GM18519 (cell line): ENCODE results near the gene ARMS2.

Source experiments
- ATAC-seq: cut with Tn5 transposase; IDR thresholded peaks from one replicate; pipeline ENCODE4 v1.9.1; 2021; ENCODE audit warnings: mild to moderate bottlenecking, moderate library complexity; ENCODE audit not compliant: unreplicated experiment, low FRiP score

ARMS2 gene

DNA sequence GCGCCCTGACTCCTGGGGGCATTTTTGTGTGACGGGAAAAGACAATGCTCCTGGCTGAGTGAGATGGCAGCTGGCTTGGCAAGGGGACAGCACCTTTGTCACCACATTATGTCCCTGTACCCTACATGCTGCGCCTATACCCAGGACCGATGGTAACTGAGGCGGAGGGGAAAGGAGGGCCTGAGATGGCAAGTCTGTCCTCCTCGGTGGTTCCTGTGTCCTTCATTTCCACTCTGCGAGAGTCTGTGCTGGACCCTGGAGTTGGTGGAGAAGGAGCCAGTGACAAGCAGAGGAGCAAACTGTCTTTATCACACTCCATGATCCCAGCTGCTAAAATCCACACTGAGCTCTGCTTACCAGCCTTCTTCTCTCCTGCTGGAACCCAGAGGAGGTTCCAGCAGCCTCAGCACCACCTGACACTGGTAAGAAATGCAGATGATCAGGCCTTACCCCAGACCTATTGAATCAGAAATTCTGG, at the start of gene ARMS2:
Gene ARMS2 (plus strand): TSS at position 51 of the 478 bp plus-strand sequence. CDS start 75 bp downstream, at position 126.
- no peak for ATAC-seq

DNA sequence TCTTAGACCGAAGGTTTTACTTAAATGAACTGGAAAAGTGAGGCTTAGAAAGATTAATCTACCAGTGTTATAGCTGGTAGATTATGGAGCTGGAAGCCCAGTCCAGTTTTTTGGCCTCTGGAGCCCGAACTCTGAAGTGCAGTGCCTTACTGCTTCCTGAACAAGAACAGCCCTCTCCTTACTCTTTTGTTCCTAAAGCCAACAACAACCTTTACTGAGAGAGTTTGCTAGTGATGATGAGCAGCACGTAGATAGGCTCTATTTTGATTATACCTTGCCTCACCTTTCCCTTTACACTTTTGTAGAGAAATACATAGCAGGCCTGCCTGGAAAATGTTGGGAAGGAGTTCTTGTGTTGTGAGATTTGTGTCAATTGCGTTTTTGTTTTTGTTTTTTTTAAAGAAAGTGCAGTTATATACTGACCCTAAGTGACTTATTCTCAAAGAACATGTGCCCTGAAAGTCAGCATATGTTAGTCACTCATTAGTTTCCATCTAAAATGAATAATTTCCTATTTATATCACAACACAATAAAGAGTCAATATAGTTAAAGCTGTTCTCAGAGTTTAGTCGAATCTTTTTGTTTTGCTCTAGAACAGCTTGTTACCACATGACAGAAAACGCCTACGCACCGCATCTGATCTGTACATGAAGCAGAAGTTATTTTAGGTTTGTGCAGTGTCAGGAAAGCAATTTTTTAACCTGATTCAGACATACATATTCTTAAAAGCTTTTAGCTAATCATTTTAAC, 46.9 kb upstream of the ARMS2 start:
- no peak for ATAC-seq

GRCh38 chr10:122413327-122413726, 41.1 kb upstream of the ARMS2 start:
- no peak for ATAC-seq

- no peak for ATAC-seq
Observed at GRCh38 chr10:122417667-122418066, 36.8 kb upstream of the ARMS2 start.

DNA sequence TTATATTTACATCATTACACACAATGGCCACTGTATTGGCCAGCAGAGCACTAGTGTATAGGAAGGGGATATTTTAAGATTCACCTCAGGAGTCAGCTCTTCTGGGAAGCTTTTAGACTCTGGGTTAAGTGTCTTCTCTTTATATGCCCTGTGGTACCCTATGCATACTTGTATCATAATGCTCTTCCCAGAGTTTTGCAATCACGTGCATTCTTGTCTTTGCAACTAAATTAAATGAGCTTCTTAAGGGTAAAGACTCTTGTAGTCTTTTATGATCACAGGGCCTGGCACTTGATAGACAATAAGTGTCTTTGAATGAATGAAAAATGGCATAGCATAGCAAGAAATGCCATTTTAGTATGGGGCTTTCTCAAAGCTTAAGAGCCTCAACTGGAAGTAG, 35.4 kb upstream of the ARMS2 start:
- ATAC-seq: no peak

DNA sequence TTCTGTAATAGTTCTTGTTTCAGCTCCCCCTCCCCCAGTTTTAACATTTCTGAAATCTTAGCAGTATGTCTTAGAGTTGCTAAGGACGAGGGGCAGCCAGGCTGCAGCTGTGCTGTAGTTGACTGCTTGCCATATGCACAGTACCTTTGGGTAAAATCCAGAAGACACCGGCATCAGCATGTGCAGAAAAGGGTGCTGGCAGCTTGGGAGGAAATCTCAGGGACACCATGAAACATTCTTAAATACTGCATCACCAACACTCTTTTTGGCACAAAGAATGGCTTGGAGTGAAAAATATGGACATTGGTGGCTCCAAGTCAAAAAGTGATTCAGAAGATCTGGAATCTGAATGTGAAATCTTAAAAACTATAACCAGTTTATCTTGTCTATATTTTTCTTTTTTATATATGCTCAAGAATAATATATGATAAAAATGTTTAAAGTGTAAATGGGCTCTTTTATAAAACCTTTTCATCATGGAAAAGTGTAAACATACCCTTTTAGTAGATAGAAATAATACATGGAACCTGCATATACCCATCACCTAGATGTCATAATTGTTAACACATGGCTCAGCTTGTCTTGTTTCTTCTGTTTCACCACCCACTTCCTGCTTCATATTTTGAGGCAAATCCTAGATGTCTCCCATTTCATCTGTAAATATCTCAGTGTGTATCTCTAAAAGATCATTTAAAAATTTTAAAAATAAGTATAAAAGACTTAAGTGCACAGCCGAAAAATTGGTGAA, 34.4 kb upstream of the ARMS2 start:
- ATAC-seq: no peak

DNA sequence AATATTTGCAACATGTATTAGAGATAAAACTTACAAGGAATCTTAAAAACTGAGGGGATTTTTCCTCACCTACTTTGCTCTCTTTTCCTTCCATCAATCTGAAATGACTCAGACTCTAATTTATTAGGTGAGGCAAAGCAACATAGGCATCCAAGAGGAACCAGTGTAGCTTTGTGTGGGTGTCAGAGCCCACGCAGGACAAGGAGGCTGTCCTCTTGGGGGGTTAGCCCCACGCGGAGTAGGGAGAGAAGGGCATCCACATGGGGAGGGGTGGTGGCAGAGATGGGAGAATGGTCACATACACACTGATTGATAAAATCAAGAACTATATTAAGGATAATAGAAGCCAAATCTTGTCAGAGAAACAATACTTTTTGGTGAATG, 33.8 kb upstream of the ARMS2 start:
- no peak for ATAC-seq

DNA sequence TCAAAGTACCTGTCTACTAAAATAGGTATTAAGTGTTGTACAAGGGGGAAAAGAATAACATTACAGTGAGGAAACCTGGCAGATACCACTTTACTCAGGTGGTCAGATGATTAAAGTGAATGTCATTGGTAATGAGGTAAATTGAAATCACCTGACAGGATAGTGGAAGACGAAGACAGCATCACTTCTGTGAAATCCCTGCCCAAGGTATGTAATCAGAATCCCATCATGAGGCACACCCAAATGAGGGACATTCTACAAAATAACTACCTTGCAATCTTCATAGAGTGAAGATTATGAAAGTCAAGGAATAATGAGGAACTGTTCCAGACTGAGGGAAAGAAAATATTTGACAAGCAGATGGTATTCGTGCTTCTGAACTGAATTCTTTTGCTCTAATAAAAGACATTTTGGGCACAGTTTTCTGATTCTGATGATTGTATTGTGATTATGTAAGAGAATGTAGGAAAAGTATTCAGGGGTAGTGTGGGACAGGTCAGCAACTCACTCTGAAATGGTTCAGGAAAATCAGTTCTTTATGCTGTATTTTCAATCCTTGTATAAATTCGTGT, 33.3 kb upstream of the ARMS2 start:
- ATAC-seq: no peak

- ATAC-seq: no peak
Observed at GRCh38 chr10:122421742-122422141, 32.7 kb upstream of the ARMS2 start.

DNA sequence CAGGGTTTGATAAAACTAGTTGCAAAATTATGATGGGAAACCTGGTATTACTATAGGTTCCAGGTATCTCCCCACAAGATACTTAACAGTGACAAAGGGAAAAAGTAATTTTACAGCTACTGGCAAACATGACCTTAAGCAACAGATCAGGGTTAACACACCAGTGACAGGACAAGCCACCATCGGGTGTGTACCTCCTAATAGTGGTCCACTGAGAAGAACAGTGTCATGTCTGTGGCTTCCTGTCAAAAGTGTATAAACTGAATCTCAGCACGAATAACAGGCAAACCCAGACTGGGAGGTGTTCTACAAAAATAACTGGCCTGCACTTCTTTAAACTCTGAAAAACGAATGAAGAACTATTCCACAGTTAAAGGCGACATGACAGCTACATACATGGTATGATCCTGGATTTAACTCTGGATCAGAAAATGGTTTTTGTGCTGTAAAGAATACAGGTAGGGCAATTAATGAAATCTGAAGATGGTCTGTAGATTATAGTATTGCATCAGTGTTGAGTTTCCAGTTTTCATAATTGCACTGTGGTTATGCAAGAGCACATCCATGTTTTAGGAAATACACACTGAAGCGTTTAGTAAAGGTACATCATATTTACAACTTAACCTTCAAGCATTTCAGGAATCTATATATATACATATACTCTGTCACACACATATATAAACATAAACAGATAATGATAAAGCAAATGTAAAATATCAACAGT, 32.0 kb upstream of the ARMS2 start:
- no peak for ATAC-seq

GRCh38 chr10:122424059-122424458, 30.4 kb upstream of the ARMS2 start:
- no peak for ATAC-seq

GRCh38 chr10:122426829-122427228, 27.6 kb upstream of the ARMS2 start:
- no peak for ATAC-seq

GRCh38 chr10:122427280-122427679, 27.2 kb upstream of the ARMS2 start:
- ATAC-seq: no peak

DNA sequence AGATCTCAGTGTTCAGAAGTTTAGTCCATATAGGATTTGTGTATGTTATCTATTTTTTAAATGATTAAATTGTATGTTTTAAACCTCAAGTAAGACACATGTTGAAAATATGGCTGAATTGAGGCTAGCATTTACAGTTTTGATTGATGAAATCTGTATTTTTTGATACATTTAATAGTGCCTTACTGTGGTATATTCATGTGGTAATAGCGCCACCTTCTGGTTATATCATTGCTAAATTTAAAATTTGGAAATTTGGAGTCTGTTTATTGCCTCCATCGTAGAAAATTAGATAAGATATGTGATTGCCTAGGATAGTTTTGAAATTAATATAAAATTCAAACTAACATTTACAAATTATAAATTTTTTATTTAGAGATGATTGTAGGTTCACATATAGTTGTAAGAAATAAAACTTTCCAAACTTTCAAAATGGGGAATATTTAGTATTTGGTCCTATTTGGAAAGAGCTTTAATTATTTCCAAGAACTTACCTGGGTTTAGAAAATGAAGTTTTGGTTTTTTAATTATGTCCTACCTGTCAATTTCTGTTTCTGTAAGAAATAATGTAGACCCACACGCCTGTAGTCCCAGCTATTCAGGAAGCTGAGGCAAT, 19.1 kb upstream of the ARMS2 start:
- ATAC-seq: no peak

DNA sequence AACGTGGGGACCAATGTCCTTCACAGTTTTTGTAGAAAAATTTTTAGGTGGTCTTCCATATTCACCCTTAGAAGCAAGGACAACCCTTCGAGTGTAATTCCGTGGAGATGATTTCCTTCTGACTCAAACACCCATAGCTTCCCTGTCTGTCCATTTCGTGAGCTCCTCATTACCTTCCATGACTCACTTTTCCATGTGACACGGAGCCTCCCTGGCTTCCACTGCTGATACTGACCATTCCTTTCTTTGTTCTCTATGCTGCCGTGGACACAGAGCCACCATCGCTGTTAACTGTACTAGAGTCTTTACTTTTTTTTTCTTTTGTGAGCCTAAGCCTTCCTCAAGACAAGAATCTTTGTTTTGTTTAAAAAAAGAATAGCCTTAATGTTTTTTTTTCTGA, 12.5 kb upstream of the ARMS2 start:
- no peak for ATAC-seq

DNA sequence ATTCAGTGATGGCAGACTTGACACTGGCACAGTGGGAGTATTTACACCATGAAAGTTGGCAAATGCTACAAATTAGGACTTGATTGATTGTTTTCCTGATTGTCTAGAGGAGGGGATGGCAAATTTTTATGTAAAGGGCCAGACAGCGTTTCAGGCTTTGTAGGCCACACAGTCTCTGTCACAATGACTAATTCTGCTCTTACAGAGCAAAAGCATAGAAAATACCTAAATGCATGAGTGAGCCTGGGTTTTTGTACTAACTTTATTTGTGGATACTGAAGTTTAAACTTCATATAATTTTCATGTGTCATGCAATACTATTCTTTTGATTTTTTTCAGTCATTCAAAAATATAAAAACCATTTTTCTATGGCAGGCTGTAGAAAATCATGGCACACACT, 9.0 kb upstream of the ARMS2 start:
- ATAC-seq: no peak

DNA sequence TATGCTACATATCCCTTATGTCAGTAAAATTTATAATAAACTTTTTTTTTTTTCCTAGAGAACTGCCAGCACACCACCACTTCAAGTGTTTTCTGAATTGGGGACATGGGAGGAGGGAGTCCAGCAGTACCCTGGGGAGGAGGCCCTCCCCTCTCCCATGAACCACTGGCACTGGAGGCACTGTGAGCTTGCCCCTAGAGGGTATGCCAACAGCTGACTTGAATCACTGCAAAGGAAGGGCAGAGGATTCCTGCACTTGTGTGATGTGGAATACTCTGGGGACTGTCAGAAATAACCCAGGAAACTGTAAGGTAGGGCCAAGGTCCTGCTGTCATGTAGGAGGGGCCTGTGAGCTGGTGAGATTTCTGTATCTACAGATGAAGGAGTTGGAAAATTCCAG, 8.5 kb upstream of the ARMS2 start:
- no peak for ATAC-seq

DNA sequence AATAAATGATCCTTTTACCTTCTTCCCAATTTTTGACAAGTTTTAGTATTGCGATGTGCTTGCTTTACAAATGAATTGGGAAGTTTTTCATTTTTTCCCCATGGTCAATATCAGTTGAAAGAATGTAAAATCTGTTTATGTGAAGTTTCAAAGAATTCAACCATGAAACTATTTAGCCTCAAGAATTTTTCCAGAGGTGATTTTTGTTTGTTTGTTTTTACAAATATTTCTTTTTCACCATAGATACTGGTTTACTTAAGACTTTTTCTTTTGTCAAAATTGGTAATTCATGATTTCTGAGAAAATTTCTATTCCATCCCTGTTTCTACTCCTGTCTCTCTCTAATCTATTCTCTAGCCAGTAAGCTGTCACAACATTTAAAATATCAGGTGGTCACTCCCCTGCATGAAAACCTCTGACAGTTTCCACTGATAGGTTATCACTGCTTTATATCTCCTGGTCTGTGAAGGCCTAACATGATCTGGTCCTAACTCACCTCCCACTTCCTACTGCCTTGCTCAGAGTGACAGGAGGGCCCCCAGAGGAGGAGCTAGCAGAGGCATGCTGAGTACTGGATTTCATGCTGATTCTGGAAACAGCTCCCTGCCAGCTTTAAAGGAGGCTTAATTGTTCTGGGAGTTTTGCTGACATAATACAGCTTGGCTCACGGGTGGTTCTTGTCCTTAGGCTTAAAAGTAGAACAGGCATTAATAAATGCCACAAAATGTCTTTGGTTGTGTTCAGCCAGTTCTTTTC, 7.6 kb upstream of the ARMS2 start:
- no peak for ATAC-seq

DNA sequence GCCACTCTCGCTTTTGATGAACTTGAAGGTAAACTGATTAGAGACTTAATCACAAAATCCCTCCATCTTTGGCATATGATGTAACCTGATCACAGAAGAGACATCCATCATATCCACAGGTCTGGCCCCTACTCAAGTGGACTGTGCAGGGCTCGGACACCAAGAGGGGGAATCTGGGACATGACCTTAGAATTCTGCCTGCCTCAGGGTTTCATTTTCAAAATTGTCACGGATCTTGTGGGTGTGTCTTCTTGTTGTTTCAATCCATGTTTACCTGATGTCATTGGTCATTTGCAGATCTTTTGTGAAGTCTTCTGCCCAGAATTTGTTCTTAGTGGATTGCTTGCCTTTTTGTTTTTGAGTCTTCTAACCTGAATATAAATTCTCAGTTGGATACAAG, 5.9 kb upstream of the ARMS2 start:
- ATAC-seq: no peak

- ATAC-seq: no peak
Observed at GRCh38 chr10:122449153-122449552, 5.3 kb upstream of the ARMS2 start.
